CD4-positive, CD25-positive, alpha-beta regulatory T cell (primary cell): ENCODE data around the gene PLA1A. TPM values are rescaled to one million over a fixed set of nuclear protein-coding genes. Genes with fewer than 3 reads are reported as not detected.

ENCODE experiments used
- ATAC-seq, 2 donors: fragments of 150-1000 bp; cut with Tn5 transposase; one replicate each; pipeline ENCODE4 v1.10.0; 2021; ENCODE audit warnings: low read depth in 2 of 2, moderate number of reproducible peaks in 2 of 2, moderate library complexity in 1 of 2
- DNase-seq, 3 donors: peaks; one replicate each; pipeline versions ENCODE4 v3.0.0 to v3.0.0-alpha.2; 2012 to 2022; ENCODE audit warnings: mixed read lengths in 1 of 3
- H3K27ac ChIP-seq: one replicate; pipeline ENCODE4 v1.7.0; 2013; ENCODE audit warnings: mild to moderate bottlenecking, low read length; ENCODE audit not compliant: insufficient read depth, poor library complexity, severe bottlenecking
- H3K27me3 ChIP-seq: one replicate; pipeline ENCODE4 v1.7.0; 2013; ENCODE audit warnings: low read length; ENCODE audit not compliant: control insufficient read depth, insufficient read depth
- H3K36me3 ChIP-seq: one replicate; pipeline ENCODE4 v1.7.0; 2013; ENCODE audit warnings: mild to moderate bottlenecking, low read length, moderate library complexity; ENCODE audit not compliant: control insufficient read depth, insufficient read depth
- H3K4me1 ChIP-seq: 2 replicates; pipeline ENCODE4 v1.7.0; 2013; ENCODE audit warnings: mild to moderate bottlenecking, low read length; ENCODE audit not compliant: insufficient read depth, control insufficient read depth, poor library complexity, severe bottlenecking
- H3K4me3 ChIP-seq: one replicate; pipeline ENCODE4 v1.7.0; 2013; ENCODE audit warnings: low read depth, mild to moderate bottlenecking, low read length, moderate library complexity
- H3K9me3 ChIP-seq, 2 experiments: 1 replicate in 1 of 2; 2 replicates in 1 of 2; pipeline ENCODE4 v1.7.0; 2013; ENCODE audit warnings: low read length in 2 of 2, mild to moderate bottlenecking in 1 of 2, moderate library complexity in 1 of 2; ENCODE audit not compliant: control insufficient read depth in 2 of 2
- H3K27ac Mint-ChIP-seq, 3 donors: one replicate each; pipeline ENCODE4 v1.8.0; 2020 to 2022; ENCODE audit warnings: mild to moderate bottlenecking in 3 of 3, mixed read lengths in 3 of 3, moderate library complexity in 2 of 3
- H3K27me3 Mint-ChIP-seq: one replicate; pipeline ENCODE4 v1.8.0; 2022; ENCODE audit warnings: mild to moderate bottlenecking, mixed read lengths
- H3K36me3 Mint-ChIP-seq: one replicate; pipeline ENCODE4 v1.8.0; 2020; ENCODE audit warnings: mixed read lengths
- H3K4me1 Mint-ChIP-seq, 4 donors: one replicate each; pipeline ENCODE4 v1.8.0; 2020 to 2022; ENCODE audit warnings: mixed read lengths in 4 of 4, mild to moderate bottlenecking in 1 of 4
- H3K4me3 Mint-ChIP-seq, 4 donors: one replicate each; pipeline ENCODE4 v1.8.0; 2020 to 2022; ENCODE audit warnings: mild to moderate bottlenecking in 4 of 4, mixed read lengths in 4 of 4, moderate library complexity in 3 of 4
- H3K9me3 Mint-ChIP-seq, 7 donors: one replicate each; pipeline ENCODE4 v1.8.0; 2020 to 2022; ENCODE audit warnings: mixed read lengths in 7 of 7, mild to moderate bottlenecking in 3 of 7, moderate library complexity in 2 of 7
- polyA plus RNA-seq, 4 donors: library from polyadenylated mRNA; unstranded; fragments of 300-500 nt; fragmentation: Illumina TruSeq; gene quantifications; one replicate each; pipeline ENCODE4 v1.2.3, GENCODE V29; 2021
- total RNA-seq: library from RNA; stranded (reverse); gene quantifications from one replicate; pipeline ENCODE4 v1.2.3, GENCODE V29; 2022

The PLA1A gene
- total and polyA plus RNA-seq, 5 donors from 2014 or later = 0.18 TPM; not detected in 4

GRCh38 chr3:119580067-119580760 lies 17.5 kb upstream of the PLA1A start:
- H3K27ac Mint-ChIP-seq = peak overlapping the region; percentile 92 to 96 (median 95)
- peaks cover 16 to 38% (median 21%) of the 10 kb centered on the region in 4 donors for H3K4me1 Mint-ChIP-seq
- H3K4me3 Mint-ChIP-seq = peak overlapping the region; percentile 92 to 98 (median 97)
- H3K4me1 ChIP-seq = peaks cover 9% of the 10 kb centered on the region
- H3K9me3 Mint-ChIP-seq = peaks cover 0 to 2% (median 0%) of the 10 kb centered on the region in 7 donors
- no peaks in the 10 kb centered on the region for H3K36me3 ChIP-seq
- no peaks in the 10 kb centered on the region for H3K9me3 ChIP-seq
- peak; percentile 54 for ATAC-seq
- peak overlapping the region; percentile 82 for H3K27ac ChIP-seq
- peak in 2 of 3 donors; percentile 7 to 61 for DNase-seq
- H3K36me3 Mint-ChIP-seq = no peaks in the 10 kb centered on the region
- H3K27me3 ChIP-seq = no peaks in the 10 kb centered on the region
- H3K27me3 Mint-ChIP-seq = peaks cover 6% of the 10 kb centered on the region
- H3K4me3 ChIP-seq = peak overlapping the region; percentile 93

- no peaks in the 10 kb centered on the region for H3K9me3 ChIP-seq
- no peak overlapping the region for H3K27ac ChIP-seq
- H3K27ac Mint-ChIP-seq = peak overlapping the region in 2 of 3 donors; percentile 65 to 93
- ATAC-seq = no peak
- peaks cover 9% of the 10 kb centered on the region for H3K4me1 ChIP-seq
- peaks cover 0 to 2% (median 0%) of the 10 kb centered on the region in 7 donors for H3K9me3 Mint-ChIP-seq
- H3K27me3 Mint-ChIP-seq = no peaks in the 10 kb centered on the region
- H3K36me3 Mint-ChIP-seq = no peaks in the 10 kb centered on the region
- H3K4me1 Mint-ChIP-seq = peaks cover 10 to 29% (median 18%) of the 10 kb centered on the region in 4 donors
- no peaks in the 10 kb centered on the region for H3K36me3 ChIP-seq
- no peak overlapping the region for H3K4me3 ChIP-seq
- no peaks in the 10 kb centered on the region for H3K27me3 ChIP-seq
- DNase-seq = peak in 1 of 3 donors; percentile 33
- H3K4me3 Mint-ChIP-seq = peak overlapping the region in 2 of 4 donors; percentile 26 to 68
Measured at GRCh38 chr3:119582178-119582577, 15.5 kb upstream of the PLA1A start.

GRCh38 chr3:119585208-119585607 lies 12.5 kb upstream of the PLA1A start:
- peaks cover 3% of the 10 kb centered on the region for H3K36me3 ChIP-seq
- H3K27me3 Mint-ChIP-seq = no peaks in the 10 kb centered on the region
- ATAC-seq (no peak), DNase-seq (no peak)
- no peaks in the 10 kb centered on the region for H3K27me3 ChIP-seq
- peaks cover 5 to 20% (median 18%) of the 10 kb centered on the region in 4 donors for H3K4me1 Mint-ChIP-seq
- H3K27ac Mint-ChIP-seq = no peak overlapping the region
- H3K4me3 Mint-ChIP-seq = no peak overlapping the region
- H3K9me3 Mint-ChIP-seq = peaks cover 0 to 4% (median 0%) of the 10 kb centered on the region in 7 donors
- H3K9me3 ChIP-seq = no peaks in the 10 kb centered on the region
- no peak overlapping the region for H3K4me3 ChIP-seq
- H3K27ac ChIP-seq = no peak overlapping the region
- H3K36me3 Mint-ChIP-seq = no peaks in the 10 kb centered on the region
- H3K4me1 ChIP-seq = peaks cover 3% of the 10 kb centered on the region

- Mint-ChIP-seq H3K4me3 (no peak overlapping the region), H3K36me3 (no peaks in the 10 kb centered on the region), H3K27me3 (no peaks in the 10 kb centered on the region), H3K9me3 (peaks cover 0 to 4% (median 0%) of the 10 kb centered on the region in 7 donors), H3K27ac (no peak overlapping the region), H3K4me1 (peaks cover 5 to 15% (median 14%) of the 10 kb centered on the region in 4 donors)
- no peak for DNase-seq
- no peak overlapping the region for H3K27ac ChIP-seq
- H3K4me3 ChIP-seq = no peak overlapping the region
- H3K4me1 ChIP-seq = no peaks in the 10 kb centered on the region
- no peaks in the 10 kb centered on the region for H3K9me3 ChIP-seq
- ATAC-seq = no peak
- H3K27me3 ChIP-seq = no peaks in the 10 kb centered on the region
- H3K36me3 ChIP-seq = peaks cover 3% of the 10 kb centered on the region
Measured at GRCh38 chr3:119585856-119586570, 11.7 kb upstream of the PLA1A start.

GRCh38 chr3:119586733-119587172 lies 10.9 kb upstream of the PLA1A start:
- DNase-seq (peak in 1 of 3 donors; percentile 26), ATAC-seq (no peak)
- Mint-ChIP-seq H3K27me3 (no peaks in the 10 kb centered on the region), H3K4me1 (peaks cover 0 to 14% (median 11%) of the 10 kb centered on the region in 4 donors), H3K9me3 (peaks cover 0 to 4% (median 0%) of the 10 kb centered on the region in 7 donors), H3K27ac (no peak overlapping the region), H3K4me3 (peak overlapping the region in 1 of 4 donors; percentile 48), H3K36me3 (no peaks in the 10 kb centered on the region)
- Histone ChIP-seq H3K4me3 (no peak overlapping the region), H3K36me3 (peaks cover 3% of the 10 kb centered on the region), H3K9me3 (no peaks in the 10 kb centered on the region), H3K27ac (no peak overlapping the region), H3K27me3 (no peaks in the 10 kb centered on the region), H3K4me1 (no peaks in the 10 kb centered on the region)

GRCh38 chr3:119588112-119588511 lies 9.6 kb upstream of the PLA1A start:
- H3K9me3 Mint-ChIP-seq = peaks cover 0 to 4% (median 0%) of the 10 kb centered on the region in 7 donors
- H3K4me3 ChIP-seq = no peak overlapping the region
- ATAC-seq (no peak), DNase-seq (no peak)
- H3K4me1 ChIP-seq = no peaks in the 10 kb centered on the region
- peaks cover 3% of the 10 kb centered on the region for H3K36me3 ChIP-seq
- H3K9me3 ChIP-seq = no peaks in the 10 kb centered on the region
- H3K27me3 ChIP-seq = no peaks in the 10 kb centered on the region
- no peak overlapping the region for H3K4me3 Mint-ChIP-seq
- no peaks in the 10 kb centered on the region for H3K36me3 Mint-ChIP-seq
- H3K27ac Mint-ChIP-seq = no peak overlapping the region
- H3K27me3 Mint-ChIP-seq = no peaks in the 10 kb centered on the region
- peaks cover 0 to 6% (median 3%) of the 10 kb centered on the region in 4 donors for H3K4me1 Mint-ChIP-seq
- H3K27ac ChIP-seq = no peak overlapping the region

- Histone ChIP-seq H3K27me3 (no peaks in the 10 kb centered on the region), H3K27ac (no peak overlapping the region), H3K4me1 (no peaks in the 10 kb centered on the region), H3K36me3 (peaks cover 3% of the 10 kb centered on the region), H3K9me3 (no peaks in the 10 kb centered on the region), H3K4me3 (no peak overlapping the region)
- Mint-ChIP-seq H3K27ac (peak overlapping the region in 1 of 3 donors; percentile 11), H3K9me3 (peaks cover 0 to 4% (median 0%) of the 10 kb centered on the region in 7 donors), H3K4me1 (peaks cover 0 to 6% (median 3%) of the 10 kb centered on the region in 4 donors), H3K36me3 (no peaks in the 10 kb centered on the region), H3K27me3 (no peaks in the 10 kb centered on the region), H3K4me3 (no peak overlapping the region)
- DNase-seq = no peak
- ATAC-seq = no peak
Measured at GRCh38 chr3:119589102-119589773, 8.4 kb upstream of the PLA1A start.
